ENCODE measurements around the gene MON2. TPM values are rescaled to one million over a fixed set of nuclear protein-coding genes. Genes with fewer than 3 reads are reported as not detected.

Gene MON2
- total and polyA plus RNA-seq, 5 experiments from 2014 or later = 11.3 to 79.3 (median 18.5) TPM

Small RNA genes lying within 50 kb of the gene (microRNA-seq; reads per million reads assigned to microRNA genes)
- 42,710 reads per million, percentile 96 among the genes with 10 or more reads in this experiment for gene MIRLET7I (ENCODE audit: borderline microRNAs expressed)

Other genes with a start within 250 kb of the MON2 start
- 100 to 1,000 TPM; 153 to 164 TPM for gene USP15, start 206.4 kb upstream of the MON2 start, total RNA-seq
- gene USP15, start 206.4 kb upstream of the MON2 start, polyA plus RNA-seq = 10 to 100 TPM; 49.1 to 57.0 (median 54.6) TPM